SK-N-SH treated with all-trans-retinoic acid at 6 μM for 48 hours (cell line): ENCODE results near the gene CMC4.

Experiments
- GLIS3 ChIP-seq: fragments of 250-450 bp; sonication (Bioruptor Pico); IDR thresholded peaks from 2 replicates; pipeline ENCODE4 v1.5.0; 2020; ENCODE audit warnings: mild to moderate bottlenecking, moderate library complexity
- ZNF70 ChIP-seq: fragments of 450-650 bp; formaldehyde crosslinking; IDR thresholded peaks from 2 replicates; pipeline ENCODE4 v1.5.0; 2020; ENCODE audit warnings: mild to moderate bottlenecking, moderate library complexity
- TF ChIP-seq, protein P1 (sequence below): fragments of 250-450 bp; sonication (Bioruptor Pico); IDR thresholded peaks from 2 replicates; pipeline ENCODE4 v1.8.0; 2020; ENCODE audit warnings: mild to moderate bottlenecking, moderate library complexity, borderline replicate concordance

DNA sequence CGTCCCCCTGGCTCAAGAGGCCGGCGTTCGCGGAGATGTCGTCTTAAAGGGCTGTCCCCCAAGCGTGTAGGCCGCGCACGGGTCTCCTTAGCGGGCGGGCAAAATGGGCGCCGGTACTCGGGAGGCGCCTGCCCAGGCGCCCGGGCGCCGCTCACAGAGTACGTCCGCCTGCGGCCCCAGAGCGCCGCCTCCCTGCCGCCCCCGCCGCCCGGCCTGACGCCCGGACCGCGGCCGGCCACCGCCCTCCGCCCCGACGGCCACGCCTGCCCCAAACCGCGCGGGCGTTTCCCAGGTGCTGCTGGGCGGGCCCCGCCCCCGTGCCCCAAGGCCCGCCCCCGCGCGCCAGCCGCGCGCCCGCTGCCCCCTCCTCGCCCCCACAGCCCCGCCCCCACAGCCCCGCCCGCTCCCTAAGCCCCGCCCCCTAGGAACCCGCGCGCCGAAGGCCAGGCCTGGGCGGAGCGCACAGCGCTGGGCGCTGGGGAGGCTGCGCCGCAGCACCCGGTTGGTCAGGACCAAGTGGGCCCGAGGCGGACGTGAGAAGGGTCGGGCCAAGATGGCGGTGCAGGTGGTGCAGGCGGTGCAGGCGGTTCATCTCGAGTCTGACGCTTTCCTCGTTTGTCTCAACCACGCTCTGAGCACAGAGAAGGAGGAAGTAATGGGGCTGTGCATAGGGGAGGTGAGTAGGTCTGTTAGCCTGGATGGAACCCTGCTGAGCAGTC is at the start of gene CMC4, which contains the start of the genes BRCC3 and MTCP1:
- TF ChIP-seq, protein P1, sequence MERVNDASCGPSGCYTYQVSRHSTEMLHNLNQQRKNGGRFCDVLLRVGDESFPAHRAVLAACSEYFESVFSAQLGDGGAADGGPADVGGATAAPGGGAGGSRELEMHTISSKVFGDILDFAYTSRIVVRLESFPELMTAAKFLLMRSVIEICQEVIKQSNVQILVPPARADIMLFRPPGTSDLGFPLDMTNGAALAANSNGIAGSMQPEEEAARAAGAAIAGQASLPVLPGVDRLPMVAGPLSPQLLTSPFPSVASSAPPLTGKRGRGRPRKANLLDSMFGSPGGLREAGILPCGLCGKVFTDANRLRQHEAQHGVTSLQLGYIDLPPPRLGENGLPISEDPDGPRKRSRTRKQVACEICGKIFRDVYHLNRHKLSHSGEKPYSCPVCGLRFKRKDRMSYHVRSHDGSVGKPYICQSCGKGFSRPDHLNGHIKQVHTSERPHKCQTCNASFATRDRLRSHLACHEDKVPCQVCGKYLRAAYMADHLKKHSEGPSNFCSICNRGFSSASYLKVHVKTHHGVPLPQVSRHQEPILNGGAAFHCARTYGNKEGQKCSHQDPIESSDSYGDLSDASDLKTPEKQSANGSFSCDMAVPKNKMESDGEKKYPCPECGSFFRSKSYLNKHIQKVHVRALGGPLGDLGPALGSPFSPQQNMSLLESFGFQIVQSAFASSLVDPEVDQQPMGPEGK = no peak
- TF ChIP-seq GLIS3 (CRISPR knock-in tag) (no peak), ZNF70 (CRISPR knock-in tag) (peak; percentile 68)
